Ascending aorta (tissue), 2 donors: ENCODE measurements around the gene WDR76. TPM values are rescaled to one million over a fixed set of nuclear protein-coding genes. Genes with fewer than 3 reads are reported as not detected.

ENCODE experiments used
- DNase-seq, 2 donors: peaks; one replicate each; pipeline ENCODE4 v3.0.0-alpha.2; 2019; ENCODE audit warnings: low spot score in 2 of 2
- H3K27ac ChIP-seq, 2 donors: fragments of 200-600 bp; sonication (generic); one replicate each; pipeline ENCODE4 v1.5.1; 2016 to 2017; ENCODE audit warnings: mild to moderate bottlenecking in 1 of 2
- H3K27me3 ChIP-seq: fragments of 200-600 bp; sonication (generic); one replicate; pipeline ENCODE4 v1.5.1; 2017
- H3K36me3 ChIP-seq, 2 donors: fragments of 200-600 bp; sonication (generic); one replicate each; pipeline ENCODE4 v1.5.1; 2016
- H3K4me1 ChIP-seq, 2 donors: fragments of 200-600 bp; sonication (generic); one replicate each; pipeline ENCODE4 v1.5.1; 2016 to 2017; ENCODE audit warnings: mild to moderate bottlenecking in 1 of 2
- H3K4me3 ChIP-seq, 2 donors: fragments of 200-600 bp; sonication (generic); one replicate each; pipeline ENCODE4 v1.5.1; 2016 to 2017; ENCODE audit warnings: mild to moderate bottlenecking in 1 of 2
- H3K9me3 ChIP-seq, 2 donors: fragments of 200-600 bp; sonication (generic); one replicate each; pipeline ENCODE4 v1.5.1; 2016
- CTCF ChIP-seq, 3 experiments: fragments of 200-600 bp in 2 of 3; fragments of 450-650 bp in 1 of 3; sonication (generic) in 2 of 3; IDR thresholded peaks; one replicate each; pipeline ENCODE4 v1.5.1; 2016 to 2019; ENCODE audit warnings: antibody characterized with exemption in 3 of 3, mild to moderate bottlenecking in 1 of 3, moderate library complexity in 1 of 3
- intact Hi-C: fragments of 100-400 bp; cut with DNase I; formaldehyde crosslinking; loops from one replicate; pipeline ENCODE4 v1.15.1; 2023
- total RNA-seq: library from RNA; depleted of rRNA; stranded (reverse); fragments of >200 nt; gene quantifications from one replicate; pipeline ENCODE4 v1.1.0, GENCODE V29; 2016

The WDR76 gene
- total RNA-seq, 1 donor from 2014 or later, result 5.2 TPM

GRCh38 chr15:43895586-43895985, 68.8 kb downstream of the WDR76 start:
- no peak for DNase-seq
- no peak for TF ChIP-seq CTCF (IDR thresholded peaks at IDR 0.05)
- Histone ChIP-seq H3K27me3 (no peaks in the 10 kb centered on the region), H3K9me3 (no peaks in the 10 kb centered on the region), H3K4me3 (no peak overlapping the region), H3K4me1 (no peaks in the 10 kb centered on the region), H3K36me3 (no peaks in the 10 kb centered on the region), H3K27ac (no peak overlapping the region)
- intact Hi-C loops, result no loop called here

DNA sequence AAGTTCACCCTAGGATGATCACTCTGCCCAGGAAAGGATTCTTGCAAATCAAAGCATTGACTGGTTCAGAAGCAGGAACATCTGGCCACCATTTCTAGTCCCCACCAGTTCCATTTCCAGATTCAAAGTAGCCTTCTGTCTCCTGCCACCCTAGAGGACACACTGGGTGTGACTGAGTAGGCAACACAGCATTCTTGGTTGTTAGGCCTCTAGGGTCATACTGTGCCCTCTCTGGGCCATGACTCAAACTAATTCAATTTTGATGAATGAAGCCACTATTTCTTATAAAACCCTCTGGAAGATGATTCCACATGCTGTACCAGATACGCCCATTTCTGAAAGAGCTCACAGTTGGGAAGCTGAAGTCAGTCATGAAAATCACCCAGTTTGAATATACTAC, 69.7 kb downstream of the WDR76 start:
- TF ChIP-seq CTCF (IDR thresholded peaks at IDR 0.05), result no peak
- no peaks in the 10 kb centered on the region for H3K36me3 ChIP-seq
- no peak for DNase-seq
- no peak overlapping the region for H3K27ac ChIP-seq
- no peak overlapping the region for H3K4me3 ChIP-seq
- intact Hi-C loops, result no loop called here
- H3K9me3 ChIP-seq, result no peaks in the 10 kb centered on the region
- H3K4me1 ChIP-seq, result no peaks in the 10 kb centered on the region
- no peaks in the 10 kb centered on the region for H3K27me3 ChIP-seq

GRCh38 chr15:43898891-43899290, 72.1 kb downstream of the WDR76 start:
- H3K4me3 ChIP-seq, result no peak overlapping the region
- no peak for DNase-seq
- H3K27me3 ChIP-seq, result no peaks in the 10 kb centered on the region
- H3K27ac ChIP-seq, result no peak overlapping the region
- no peaks in the 10 kb centered on the region for H3K9me3 ChIP-seq
- H3K4me1 ChIP-seq, result no peaks in the 10 kb centered on the region
- TF ChIP-seq CTCF (IDR thresholded peaks at IDR 0.05), result no peak
- no peaks in the 10 kb centered on the region for H3K36me3 ChIP-seq
- intact Hi-C loops, result no loop called here

DNA sequence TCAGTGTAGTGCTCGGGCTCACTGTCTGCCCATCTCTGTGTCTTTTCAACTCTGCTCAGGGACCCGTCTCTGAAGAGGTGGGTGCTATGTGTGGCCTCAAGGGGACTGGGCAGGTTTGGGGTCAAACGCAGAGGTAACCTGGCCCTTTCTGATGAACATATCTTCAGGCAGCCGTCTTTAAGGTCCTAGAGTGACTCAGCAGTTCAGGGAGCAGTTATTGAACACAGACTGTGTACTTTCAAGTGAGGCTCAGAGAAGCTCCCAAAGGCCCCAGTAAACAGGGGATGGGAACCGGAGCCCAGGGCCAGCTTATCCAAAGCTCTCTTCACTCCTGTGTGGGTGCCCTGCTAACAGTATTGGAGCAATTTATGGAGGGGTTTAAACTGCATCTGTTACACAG, 73.1 kb downstream of the WDR76 start:
- Histone ChIP-seq H3K4me1 (no peaks in the 10 kb centered on the region), H3K9me3 (no peaks in the 10 kb centered on the region), H3K27me3 (no peaks in the 10 kb centered on the region), H3K4me3 (no peak overlapping the region), H3K27ac (no peak overlapping the region), H3K36me3 (no peaks in the 10 kb centered on the region)
- intact Hi-C loops, result no loop called here
- no peak for DNase-seq
- TF ChIP-seq CTCF (IDR thresholded peaks at IDR 0.05), result no peak

GRCh38 chr15:43900996-43901395, 74.2 kb downstream of the WDR76 start:
- H3K27ac ChIP-seq, result no peak overlapping the region
- no peak for TF ChIP-seq CTCF (IDR thresholded peaks at IDR 0.05)
- H3K4me3 ChIP-seq, result no peak overlapping the region
- no peaks in the 10 kb centered on the region for H3K4me1 ChIP-seq
- no peaks in the 10 kb centered on the region for H3K27me3 ChIP-seq
- intact Hi-C loops, result no loop called here
- H3K36me3 ChIP-seq, result no peaks in the 10 kb centered on the region
- no peaks in the 10 kb centered on the region for H3K9me3 ChIP-seq
- DNase-seq, result no peak

- Histone ChIP-seq H3K4me1 (no peaks in the 10 kb centered on the region), H3K9me3 (no peaks in the 10 kb centered on the region), H3K4me3 (no peak overlapping the region), H3K27me3 (no peaks in the 10 kb centered on the region), H3K36me3 (no peaks in the 10 kb centered on the region), H3K27ac (no peak overlapping the region)
- intact Hi-C loops, result no loop called here
- no peak for DNase-seq
- no peak for TF ChIP-seq CTCF (IDR thresholded peaks at IDR 0.05)
These were observed 74.7 kb downstream of the WDR76 start for GRCh38 chr15:43901495-43901894.
